Keratinocyte (primary cell): ENCODE data around the gene KDM4B. TPM values are rescaled to one million over a fixed set of nuclear protein-coding genes. Genes with fewer than 3 reads are reported as not detected.

Source experiments
- DNase-seq: peaks from one replicate; pipeline ENCODE4 v3.0.0-alpha.2; 2011; ENCODE audit warnings: low read depth, missing footprints, low spot score
- FAIRE-seq: peaks from 2 replicates; lab custom pipeline; 2011; peaks lifted over from hg19 to GRCh38; lab: Jason Lieb, UNC
- H2AFZ ChIP-seq: 2 replicates; pipeline ENCODE4 v1.6.0; 2012; ENCODE audit warnings: low read length, control low read depth, inconsistent platforms; ENCODE audit not compliant: control insufficient read depth
- H3K27ac ChIP-seq: 2 replicates; pipeline ENCODE4 v1.5.1; 2011; ENCODE audit warnings: low read length; ENCODE audit not compliant: control insufficient read depth, insufficient read depth
- H3K27me3 ChIP-seq: 3 replicates; pipeline ENCODE4 v1.6.0; 2011; ENCODE audit warnings: low read length; ENCODE audit not compliant: control insufficient read depth, insufficient read depth; ENCODE audit errors: extremely low read depth
- H3K36me3 ChIP-seq, 2 experiments: 2 replicates in 1 of 2; 3 replicates in 1 of 2; pipeline ENCODE4 v1.5.1; 2011; ENCODE audit warnings: low read length in 2 of 2, mild to moderate bottlenecking in 1 of 2; ENCODE audit not compliant: control insufficient read depth in 2 of 2, insufficient read depth in 2 of 2; ENCODE audit errors: extremely low read depth in 1 of 2
- H3K4me1 ChIP-seq: 3 replicates; pipeline ENCODE4 v1.5.1; 2011; ENCODE audit warnings: low read length; ENCODE audit not compliant: control insufficient read depth, insufficient read depth; ENCODE audit errors: extremely low read depth
- H3K4me2 ChIP-seq: 3 replicates; pipeline ENCODE4 v1.6.0; 2011; ENCODE audit warnings: low read depth, low read length; ENCODE audit not compliant: control insufficient read depth, insufficient read depth; ENCODE audit errors: extremely low read depth
- H3K4me3 ChIP-seq, 3 experiments: fragments of 200-600 bp in 1 of 3; sonication (generic) in 1 of 3; 2 replicates in 2 of 3; 3 replicates in 1 of 3; pipeline ENCODE4 v1.5.1; 2011 to 2016; ENCODE audit warnings: low read length in 3 of 3, mild to moderate bottlenecking in 3 of 3, control low read depth in 2 of 3, inconsistent platforms in 1 of 3, low read depth in 1 of 3, mixed read lengths in 1 of 3, mixed run types in 1 of 3, moderate library complexity in 1 of 3; ENCODE audit not compliant: control insufficient read depth in 2 of 3, insufficient read depth in 2 of 3; ENCODE audit errors: extremely low read depth in 1 of 3
- H3K79me2 ChIP-seq: 2 replicates; pipeline ENCODE4 v1.6.0; 2012; ENCODE audit warnings: low read length; ENCODE audit not compliant: control insufficient read depth, insufficient read depth
- H3K9ac ChIP-seq: 3 replicates; pipeline ENCODE4 v1.6.0; 2011; ENCODE audit warnings: low read length; ENCODE audit not compliant: control insufficient read depth, insufficient read depth; ENCODE audit errors: extremely low read depth
- H3K9me1 ChIP-seq: 3 replicates; pipeline ENCODE4 v1.6.0; 2011; ENCODE audit warnings: low read length; ENCODE audit not compliant: control insufficient read depth, insufficient read depth; ENCODE audit errors: extremely low read depth
- H3K9me3 ChIP-seq: 2 replicates; pipeline ENCODE4 v1.5.1; 2012; ENCODE audit warnings: low read depth, low read length; ENCODE audit not compliant: control insufficient read depth
- H4K20me1 ChIP-seq: 3 replicates; pipeline ENCODE4 v1.6.0; 2011; ENCODE audit warnings: low read length; ENCODE audit not compliant: control insufficient read depth, insufficient read depth; ENCODE audit errors: extremely low read depth
- EZH2 ChIP-seq: IDR thresholded peaks from one replicate; pipeline ENCODE4 v1.6.1; 2012; ENCODE audit warnings: inconsistent platforms, mild to moderate bottlenecking, low read length, moderate library complexity
- dilution Hi-C: fragments of 300-500 bp; cut with MboI; formaldehyde crosslinking; loops from one replicate; pipeline ENCODE4 v1.7.0; 2020; ENCODE audit warnings: low sequenced_read_pairs; ENCODE audit not compliant: extremely low pct_ligation_motif_present
- polyA plus RNA-seq, 5 experiments: library from polyadenylated mRNA; depleted of rRNA in 3 of 5; stranded (reverse) in 3 of 5; stranded (forward) in 1 of 5; unstranded in 1 of 5; fragments of >200 nt; gene quantifications; 1 replicate in 1 of 5; 2 replicates in 3 of 5; 3 replicates in 1 of 5; pipeline versions ENCODE4 v1.2.1 to v1.2.3, GENCODE V29; 2011 to 2012; ENCODE audit warnings: missing spikeins in 2 of 5, low read depth in 1 of 5, low replicate concordance in 1 of 5
- TF ChIP-seq, protein P1 (sequence below), 3 experiments: IDR thresholded peaks in 1 of 3; conservative IDR thresholded peaks in 1 of 3; optimal IDR thresholded peaks in 1 of 3; 2 replicates in 2 of 3; 3 replicates in 1 of 3; pipeline versions ENCODE3 to v1.5.1; 2011; ENCODE audit warnings: low read length in 3 of 3, mild to moderate bottlenecking in 3 of 3, moderate library complexity in 2 of 3, control low read depth in 1 of 3, inconsistent platforms in 1 of 3; ENCODE audit not compliant: insufficient read depth in 2 of 3; ENCODE audit errors: extremely low read depth in 1 of 3

The KDM4B gene
- polyA plus RNA-seq, 1 donor (not counting 4 experiments of a cell fraction or from before 2014, with no cell fraction given), result 6.2 TPM

DNA sequence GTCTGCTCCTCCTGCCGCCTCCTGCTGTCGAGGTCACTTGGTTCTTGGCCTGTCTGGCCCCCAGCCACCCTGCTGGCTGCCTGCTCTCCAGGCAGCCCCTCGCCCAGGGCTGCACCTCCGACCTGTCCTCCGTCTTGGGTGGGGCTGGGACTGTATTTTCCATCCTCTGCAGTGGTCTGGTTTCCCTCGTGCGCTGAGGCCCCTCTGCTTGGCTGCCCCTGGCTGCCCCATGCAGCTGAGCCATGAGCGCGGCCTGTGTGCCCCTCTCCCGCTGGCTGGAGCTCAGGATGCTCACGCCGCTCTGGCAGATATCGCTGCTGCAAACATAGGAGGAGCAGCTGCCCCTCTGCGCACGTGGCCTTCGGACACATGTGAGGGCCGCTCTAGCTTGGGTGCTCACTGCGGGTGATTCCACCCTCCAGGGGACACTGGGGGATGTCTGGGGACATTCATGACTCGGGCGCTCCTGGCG lies 45.6 kb upstream of the KDM4B start:
- H2AFZ ChIP-seq, result no peak overlapping the region
- peaks cover 72% of the 10 kb centered on the region for H3K79me2 ChIP-seq
- DNase-seq, result no peak
- H3K36me3 ChIP-seq, result peaks cover 0 to 13% of the 10 kb centered on the region in 2 experiments
- no peaks in the 10 kb centered on the region for H3K27me3 ChIP-seq
- TF ChIP-seq, protein P1, sequence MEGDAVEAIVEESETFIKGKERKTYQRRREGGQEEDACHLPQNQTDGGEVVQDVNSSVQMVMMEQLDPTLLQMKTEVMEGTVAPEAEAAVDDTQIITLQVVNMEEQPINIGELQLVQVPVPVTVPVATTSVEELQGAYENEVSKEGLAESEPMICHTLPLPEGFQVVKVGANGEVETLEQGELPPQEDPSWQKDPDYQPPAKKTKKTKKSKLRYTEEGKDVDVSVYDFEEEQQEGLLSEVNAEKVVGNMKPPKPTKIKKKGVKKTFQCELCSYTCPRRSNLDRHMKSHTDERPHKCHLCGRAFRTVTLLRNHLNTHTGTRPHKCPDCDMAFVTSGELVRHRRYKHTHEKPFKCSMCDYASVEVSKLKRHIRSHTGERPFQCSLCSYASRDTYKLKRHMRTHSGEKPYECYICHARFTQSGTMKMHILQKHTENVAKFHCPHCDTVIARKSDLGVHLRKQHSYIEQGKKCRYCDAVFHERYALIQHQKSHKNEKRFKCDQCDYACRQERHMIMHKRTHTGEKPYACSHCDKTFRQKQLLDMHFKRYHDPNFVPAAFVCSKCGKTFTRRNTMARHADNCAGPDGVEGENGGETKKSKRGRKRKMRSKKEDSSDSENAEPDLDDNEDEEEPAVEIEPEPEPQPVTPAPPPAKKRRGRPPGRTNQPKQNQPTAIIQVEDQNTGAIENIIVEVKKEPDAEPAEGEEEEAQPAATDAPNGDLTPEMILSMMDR (optimal IDR thresholded peaks at IDR 0.05 in 1 of 3, IDR thresholded peaks at IDR 0.05 in 1 of 3, conservative IDR thresholded peaks at IDR 0.05 in 1 of 3; ENCODE audit: extremely low read depth in 1 of 3, insufficient read depth in 2 of 3, low read length in 3 of 3), result no peak
- TF ChIP-seq EZH2, result no peak
- no peak overlapping the region for H3K9ac ChIP-seq
- H3K27ac ChIP-seq, result no peak overlapping the region
- H3K9me1 ChIP-seq, result no peaks in the 10 kb centered on the region
- peaks cover 2% of the 10 kb centered on the region for H4K20me1 ChIP-seq
- no peak for FAIRE-seq
- no peaks in the 10 kb centered on the region for H3K4me1 ChIP-seq
- no peak overlapping the region for H3K4me2 ChIP-seq
- no peaks in the 10 kb centered on the region for H3K9me3 ChIP-seq
- no peak overlapping the region for H3K4me3 ChIP-seq
- dilution Hi-C loops, result no loop called here

GRCh38 chr19:4929186-4929585 lies 39.7 kb upstream of the KDM4B start:
- no peaks in the 10 kb centered on the region for H3K9me3 ChIP-seq
- no peak overlapping the region for H3K4me3 ChIP-seq
- dilution Hi-C loops, result no loop called here
- no peaks in the 10 kb centered on the region for H3K27me3 ChIP-seq
- H3K4me1 ChIP-seq, result no peaks in the 10 kb centered on the region
- H2AFZ ChIP-seq, result no peak overlapping the region
- H3K4me2 ChIP-seq, result no peak overlapping the region
- peaks cover 8 to 34% of the 10 kb centered on the region in 2 experiments for H3K36me3 ChIP-seq
- TF ChIP-seq EZH2, result no peak
- TF ChIP-seq, protein P1 (optimal IDR thresholded peaks at IDR 0.05 in 1 of 3, IDR thresholded peaks at IDR 0.05 in 1 of 3, conservative IDR thresholded peaks at IDR 0.05 in 1 of 3; ENCODE audit: extremely low read depth in 1 of 3, insufficient read depth in 2 of 3, low read length in 3 of 3), result no peak
- no peak for DNase-seq
- H4K20me1 ChIP-seq, result peaks cover 2% of the 10 kb centered on the region
- H3K27ac ChIP-seq, result no peak overlapping the region
- no peaks in the 10 kb centered on the region for H3K9me1 ChIP-seq
- FAIRE-seq, result no peak
- H3K9ac ChIP-seq, result no peak overlapping the region
- peaks cover 41% of the 10 kb centered on the region for H3K79me2 ChIP-seq
